Hepatocyte (in vitro differentiated cells): ENCODE results near the gene XYLT1. TPM values are rescaled to one million over a fixed set of nuclear protein-coding genes. Genes with fewer than 3 reads are reported as not detected.

ENCODE experiments used
- DNase-seq: peaks from one replicate; pipeline ENCODE4 v3.0.0-alpha.2; 2016; ENCODE audit warnings: low spot score
- H2AFZ ChIP-seq: fragments of 200-600 bp; sonication (generic); 2 replicates; pipeline ENCODE4 v1.6.0; 2016; ENCODE audit warnings: antibody characterized with exemption, mild to moderate bottlenecking
- H3K27ac ChIP-seq: fragments of 200-600 bp; sonication (generic); 2 replicates; pipeline ENCODE4 v1.5.1; 2016; ENCODE audit warnings: mild to moderate bottlenecking
- H3K27me3 ChIP-seq: fragments of 200-600 bp; sonication (generic); 2 replicates; pipeline ENCODE4 v1.6.1; 2016
- H3K36me3 ChIP-seq: fragments of 200-600 bp; sonication (generic); replicated peaks from 2 replicates; pipeline ENCODE4 v1.5.1; 2016; ENCODE audit warnings: low read depth; ENCODE audit not compliant: insufficient read depth
- H3K4me1 ChIP-seq: fragments of 200-600 bp; sonication (generic); 2 replicates; pipeline ENCODE4 v1.5.1; 2016; ENCODE audit warnings: mild to moderate bottlenecking, moderate library complexity; ENCODE audit not compliant: insufficient read depth
- H3K4me2 ChIP-seq: fragments of 200-600 bp; sonication (generic); 2 replicates; pipeline ENCODE4 v1.6.0; 2016
- H3K4me3 ChIP-seq: fragments of 200-600 bp; sonication (generic); 2 replicates; pipeline ENCODE4 v1.5.1; 2016; ENCODE audit warnings: mild to moderate bottlenecking
- H3K79me2 ChIP-seq: fragments of 200-600 bp; sonication (generic); 2 replicates; pipeline ENCODE4 v1.6.0; 2017; ENCODE audit warnings: mild to moderate bottlenecking
- H3K9me2 ChIP-seq: fragments of 200-600 bp; sonication (generic); replicated peaks from 2 replicates; pipeline ENCODE4 v1.6.0; 2017; ENCODE audit warnings: mild to moderate bottlenecking; ENCODE audit not compliant: insufficient read depth
- H3K9me3 ChIP-seq: fragments of 200-600 bp; sonication (generic); 2 replicates; pipeline ENCODE4 v1.5.1; 2016; ENCODE audit warnings: low read depth, mild to moderate bottlenecking
- H4K20me1 ChIP-seq: fragments of 200-600 bp; sonication (generic); 2 replicates; pipeline ENCODE4 v1.6.0; 2016; ENCODE audit warnings: mild to moderate bottlenecking; ENCODE audit not compliant: insufficient read depth, poor library complexity, severe bottlenecking
- EZH2 ChIP-seq: fragments of 200-600 bp; sonication (generic); IDR thresholded peaks from 2 replicates; pipeline ENCODE4 v1.6.1; 2016; ENCODE audit warnings: antibody characterized with exemption, mild to moderate bottlenecking, borderline replicate concordance
- EZH2phosphoT487 ChIP-seq: fragments of 200-600 bp; sonication (generic); IDR thresholded peaks from one replicate; pipeline ENCODE4 v1.6.1; 2018; ENCODE audit warnings: antibody characterized with exemption, mild to moderate bottlenecking, low read depth, moderate library complexity; ENCODE audit not compliant: unreplicated experiment, severe bottlenecking
- WGBS: methylation state at CpG from one replicate; pipeline ENCODE4 v1.1.6; 2016; ENCODE audit warnings: low lambda C conversion rate; ENCODE audit errors: missing lambda C conversion rate; 5-methylcytosine and 5-hydroxymethylcytosine counted together
- polyA plus RNA-seq: library from polyadenylated mRNA; unstranded; fragments of >200 nt; fragmentation: Nextera tagmentation; extraction: Ambion mirVana; gene quantifications from 2 replicates; pipeline ENCODE4 v1.2.1, GENCODE V29; 2016
- total RNA-seq: library from RNA; depleted of rRNA; stranded (reverse); fragments of >200 nt; gene quantifications from 2 replicates; pipeline ENCODE4 v1.2.3, GENCODE V29; 2014
- TF ChIP-seq, protein P1 (sequence below): fragments of 200-600 bp; sonication (generic); IDR thresholded peaks from 2 replicates; pipeline ENCODE4 v1.5.1; 2016; ENCODE audit warnings: antibody characterized with exemption, mild to moderate bottlenecking; ENCODE audit not compliant: poor library complexity

The XYLT1 gene
- total and polyA plus RNA-seq, 2 experiments from 2014 or later, result 6.9 to 13.7 TPM

DNA sequence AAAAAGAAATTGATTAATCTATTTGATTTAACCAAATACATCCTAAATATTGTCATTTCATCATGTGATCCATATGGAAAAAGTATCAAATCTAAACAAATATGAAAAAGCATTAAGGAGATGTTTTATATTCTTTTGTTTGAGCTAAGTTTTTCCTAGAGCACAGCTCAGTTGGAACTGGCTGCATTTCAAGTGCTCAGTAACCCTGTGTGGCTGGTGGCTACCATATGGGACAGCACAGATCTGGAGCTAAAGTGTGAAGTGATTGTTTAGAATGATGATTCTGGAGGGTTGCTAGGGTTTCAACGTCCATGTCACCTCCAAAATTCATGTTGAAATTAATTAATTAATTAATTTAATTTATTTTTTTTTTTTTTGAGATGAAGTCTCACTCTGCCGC is 137.5 kb downstream of the XYLT1 start:
- H3K4me1 ChIP-seq, result peaks cover 13% of the 10 kb centered on the region
- no peaks in the 10 kb centered on the region for H3K27me3 ChIP-seq
- H3K9me3 ChIP-seq, result no peaks in the 10 kb centered on the region
- DNase-seq, result no peak
- no peak overlapping the region for H2AFZ ChIP-seq
- WGBS, result 94% methylated on average over 2 of the region's 2 CpGs
- no peak for TF ChIP-seq EZH2phosphoT487
- TF ChIP-seq, protein P1, sequence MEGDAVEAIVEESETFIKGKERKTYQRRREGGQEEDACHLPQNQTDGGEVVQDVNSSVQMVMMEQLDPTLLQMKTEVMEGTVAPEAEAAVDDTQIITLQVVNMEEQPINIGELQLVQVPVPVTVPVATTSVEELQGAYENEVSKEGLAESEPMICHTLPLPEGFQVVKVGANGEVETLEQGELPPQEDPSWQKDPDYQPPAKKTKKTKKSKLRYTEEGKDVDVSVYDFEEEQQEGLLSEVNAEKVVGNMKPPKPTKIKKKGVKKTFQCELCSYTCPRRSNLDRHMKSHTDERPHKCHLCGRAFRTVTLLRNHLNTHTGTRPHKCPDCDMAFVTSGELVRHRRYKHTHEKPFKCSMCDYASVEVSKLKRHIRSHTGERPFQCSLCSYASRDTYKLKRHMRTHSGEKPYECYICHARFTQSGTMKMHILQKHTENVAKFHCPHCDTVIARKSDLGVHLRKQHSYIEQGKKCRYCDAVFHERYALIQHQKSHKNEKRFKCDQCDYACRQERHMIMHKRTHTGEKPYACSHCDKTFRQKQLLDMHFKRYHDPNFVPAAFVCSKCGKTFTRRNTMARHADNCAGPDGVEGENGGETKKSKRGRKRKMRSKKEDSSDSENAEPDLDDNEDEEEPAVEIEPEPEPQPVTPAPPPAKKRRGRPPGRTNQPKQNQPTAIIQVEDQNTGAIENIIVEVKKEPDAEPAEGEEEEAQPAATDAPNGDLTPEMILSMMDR, result no peak
- no peak for TF ChIP-seq EZH2
- H3K36me3 ChIP-seq, result no peaks in the 10 kb centered on the region
- no peaks in the 10 kb centered on the region for H3K79me2 ChIP-seq
- no peak overlapping the region for H3K27ac ChIP-seq
- H4K20me1 ChIP-seq, result no peaks in the 10 kb centered on the region
- H3K4me2 ChIP-seq, result no peak overlapping the region
- no peaks in the 10 kb centered on the region for H3K9me2 ChIP-seq
- no peak overlapping the region for H3K4me3 ChIP-seq

DNA sequence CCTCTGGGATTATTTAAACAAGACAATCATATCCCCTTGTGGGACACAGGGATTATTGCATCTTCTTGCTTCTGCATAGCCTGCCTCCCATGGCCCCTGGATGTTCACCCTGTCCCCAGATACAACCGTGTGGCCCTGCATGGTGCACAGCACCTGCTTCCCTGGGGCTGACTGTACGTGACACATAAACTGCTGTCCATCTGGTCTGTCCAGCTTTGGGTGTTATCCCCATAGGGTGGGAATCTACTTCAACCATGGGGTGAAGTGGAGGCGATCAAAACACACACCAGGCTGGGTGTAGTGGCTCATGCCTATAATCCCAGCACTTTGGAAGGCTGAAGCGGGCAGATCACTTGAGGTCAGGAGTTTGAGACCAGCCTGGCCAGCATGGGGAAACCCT is 138.8 kb downstream of the XYLT1 start:
- TF ChIP-seq, protein P1, result no peak
- TF ChIP-seq EZH2phosphoT487 (no peak), EZH2 (no peak)
- H3K4me1 ChIP-seq, result peaks cover 13% of the 10 kb centered on the region
- H3K4me2 ChIP-seq, result no peak overlapping the region
- no peaks in the 10 kb centered on the region for H3K27me3 ChIP-seq
- no peak for DNase-seq
- WGBS, result 94% methylated on average over 4 of the region's 4 CpGs
- no peaks in the 10 kb centered on the region for H3K9me2 ChIP-seq
- H3K9me3 ChIP-seq, result no peaks in the 10 kb centered on the region
- no peak overlapping the region for H3K27ac ChIP-seq
- no peak overlapping the region for H3K4me3 ChIP-seq
- no peak overlapping the region for H2AFZ ChIP-seq
- no peaks in the 10 kb centered on the region for H3K79me2 ChIP-seq
- H3K36me3 ChIP-seq, result no peaks in the 10 kb centered on the region
- no peaks in the 10 kb centered on the region for H4K20me1 ChIP-seq

DNA sequence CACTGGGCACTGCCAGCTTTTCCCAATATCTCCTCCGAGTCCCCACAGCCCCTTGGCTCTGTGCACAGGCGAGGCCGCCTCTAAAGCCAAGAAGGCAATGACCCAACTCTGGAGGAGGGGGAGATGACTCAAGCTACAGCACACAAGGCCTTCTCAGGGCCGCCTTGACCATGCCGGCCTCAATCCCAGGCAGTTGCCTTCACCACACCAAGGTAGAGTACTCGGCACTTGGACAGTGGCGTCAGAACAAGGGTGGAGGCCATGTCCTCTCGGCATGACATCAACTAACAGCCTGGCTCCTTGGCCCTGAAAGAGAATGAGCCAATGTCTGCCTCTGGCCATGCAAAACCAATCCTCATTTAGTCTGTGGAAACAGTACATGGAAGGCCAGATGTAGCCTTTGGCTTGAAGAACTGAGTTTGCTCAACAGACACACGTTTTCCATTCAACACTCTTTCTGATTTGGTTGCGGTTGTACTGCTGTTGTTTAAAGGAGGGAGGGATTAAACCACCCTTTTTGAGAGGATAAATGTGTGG is 139.6 kb downstream of the XYLT1 start:
- no peaks in the 10 kb centered on the region for H3K36me3 ChIP-seq
- 75% methylated on average over 10 of the region's 10 CpGs for WGBS
- no peak overlapping the region for H3K27ac ChIP-seq
- no peak overlapping the region for H3K4me2 ChIP-seq
- no peak overlapping the region for H2AFZ ChIP-seq
- peaks cover 13% of the 10 kb centered on the region for H3K4me1 ChIP-seq
- no peak for DNase-seq
- TF ChIP-seq, protein P1, result no peak
- TF ChIP-seq EZH2, result no peak
- no peak for TF ChIP-seq EZH2phosphoT487
- no peaks in the 10 kb centered on the region for H3K9me2 ChIP-seq
- no peaks in the 10 kb centered on the region for H3K9me3 ChIP-seq
- no peak overlapping the region for H3K4me3 ChIP-seq
- H3K79me2 ChIP-seq, result no peaks in the 10 kb centered on the region
- H4K20me1 ChIP-seq, result no peaks in the 10 kb centered on the region
- H3K27me3 ChIP-seq, result no peaks in the 10 kb centered on the region

DNA sequence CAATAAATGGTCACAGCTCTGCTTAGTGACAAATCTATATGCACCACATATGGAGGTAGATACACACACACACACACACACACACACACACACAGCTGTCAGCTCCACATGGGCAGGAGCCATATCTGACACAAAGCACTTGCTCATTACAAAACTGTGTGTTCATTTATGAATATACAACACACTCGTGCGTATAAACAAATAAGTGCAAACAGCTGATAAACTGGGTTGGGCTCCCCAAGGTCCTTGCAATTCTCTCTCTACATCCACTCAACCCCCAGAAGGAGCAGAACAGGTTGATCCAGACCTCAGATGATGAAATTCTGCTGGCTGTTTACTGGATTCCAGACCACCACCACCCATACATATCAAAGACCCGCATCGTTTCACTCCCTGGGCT is 140.7 kb downstream of the XYLT1 start:
- Histone ChIP-seq H2AFZ (no peak overlapping the region), H3K27ac (no peak overlapping the region), H3K4me2 (no peak overlapping the region), H3K9me2 (no peaks in the 10 kb centered on the region), H3K36me3 (no peaks in the 10 kb centered on the region), H4K20me1 (no peaks in the 10 kb centered on the region), H3K79me2 (no peaks in the 10 kb centered on the region), H3K4me1 (peaks cover 13% of the 10 kb centered on the region), H3K27me3 (no peaks in the 10 kb centered on the region), H3K4me3 (no peak overlapping the region), H3K9me3 (no peaks in the 10 kb centered on the region)
- 75% methylated on average over 4 of the region's 4 CpGs for WGBS
- TF ChIP-seq, protein P1, result no peak
- TF ChIP-seq EZH2 (no peak), EZH2phosphoT487 (no peak)
- DNase-seq, result no peak
